ENCODE measurements around the gene PRR30. TPM values are rescaled to one million over a fixed set of nuclear protein-coding genes. Genes with fewer than 3 reads are reported as not detected.

PRR30 gene
- polyA plus RNA-seq, 1 of the 3 experiments (the other 2 are of a cell fraction) = not detected

DNA sequence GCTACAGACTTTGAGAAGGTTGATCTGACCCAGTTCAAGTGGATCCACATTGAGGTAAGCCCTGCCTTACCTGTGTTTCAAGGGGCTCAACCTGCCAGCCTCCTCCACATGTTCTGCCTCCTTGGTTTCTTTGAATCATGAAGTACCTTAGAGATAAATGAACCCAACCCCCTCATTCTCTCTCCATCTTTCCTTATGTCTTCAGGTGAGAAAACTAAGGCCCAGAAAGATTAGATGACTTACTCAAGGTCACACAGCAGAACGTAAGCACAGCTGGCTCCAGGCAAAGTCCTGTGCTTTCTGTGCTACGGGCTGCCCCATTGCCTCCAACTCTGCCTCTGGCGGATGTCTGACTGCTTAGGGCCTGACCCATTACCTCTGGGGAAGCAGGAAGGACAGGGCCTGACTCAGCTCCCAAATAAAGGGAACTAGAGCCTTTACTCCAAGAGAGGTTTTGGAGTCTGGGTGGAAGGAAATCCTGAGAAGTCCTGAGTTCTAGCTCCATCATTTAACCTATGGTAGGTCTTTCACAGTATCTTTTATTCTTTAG, 42.4 kb downstream of the PRR30 start:
- Histone ChIP-seq H3K4me1 (ENCODE audit: control insufficient read depth in 1 of 2, insufficient read depth in 2 of 2, low read depth in 1 of 2, low read length in 1 of 2) (peaks cover 4 to 21% of the 10 kb centered on the region in 2 experiments; a peak in 2 of 4 replicates), H3K36me3 (replicated peaks in 1 of 2; ENCODE audit: control insufficient read depth in 1 of 2, insufficient read depth in 2 of 2, low read length in 1 of 2) (no peaks in the 10 kb centered on the region), H4K20me1 (ENCODE audit: insufficient read depth) (no peaks in the 10 kb centered on the region), H3K27me3 (ENCODE audit: insufficient read depth) (no peaks in the 10 kb centered on the region), H3K9ac (no peak overlapping the region), H3K79me2 (ENCODE audit: insufficient read depth) (no peaks in the 10 kb centered on the region), H3K4me2 (no peak overlapping the region), H3K4me3 (ENCODE audit: low read depth in 2 of 2, low read length in 1 of 2) (no peak overlapping the region), H3K9me3 (no peaks in the 10 kb centered on the region), H2AFZ (ENCODE audit: low read depth) (0 out of 2 replicates have a peak overlapping the region, but pooled peaks have one; percentile 97), H3K9me2 (no peaks in the 10 kb centered on the region), H3F3A (replicated peaks; ENCODE audit: insufficient read depth) (no peaks in the 10 kb centered on the region), H3K27ac (ENCODE audit: low read depth in 2 of 2, low read length in 1 of 2) (peak overlapping the region in 1 of 2 experiments; percentile 92; a peak in 2 of 4 replicates)
- DNase-seq = peak; percentile 39
- ChIA-PET POLR2A (interaction anchor here (0.5 to 2.6 kb wide), 8 partner anchors 10 to 263 kb away, joined by 3 to 14 read pairs (median 3); partner anchors contain the start of genes EMILIN1, KHK and UCN), CTCF (interaction anchor here (0.5 to 14.2 kb wide), 27 partner anchors 11 to 587 kb away, joined by 3 to 169 read pairs (median 7); partner anchors contain the start of genes ABHD1, CGREF1, EMILIN1 and KHK)
- 82% methylated on average over 3 of the region's 3 CpGs for WGBS (ENCODE audit: low lambda C conversion rate)
- TF ChIP-seq FOXJ3 (CRISPR knock-in tag; IDR thresholded peaks at IDR 0.05) (0 out of 2 replicates have a peak, but pooled peaks have one; percentile 3), SMC3 (IDR thresholded peaks at IDR 0.05; ENCODE audit: low read depth, low read length) (no peak)

DNA sequence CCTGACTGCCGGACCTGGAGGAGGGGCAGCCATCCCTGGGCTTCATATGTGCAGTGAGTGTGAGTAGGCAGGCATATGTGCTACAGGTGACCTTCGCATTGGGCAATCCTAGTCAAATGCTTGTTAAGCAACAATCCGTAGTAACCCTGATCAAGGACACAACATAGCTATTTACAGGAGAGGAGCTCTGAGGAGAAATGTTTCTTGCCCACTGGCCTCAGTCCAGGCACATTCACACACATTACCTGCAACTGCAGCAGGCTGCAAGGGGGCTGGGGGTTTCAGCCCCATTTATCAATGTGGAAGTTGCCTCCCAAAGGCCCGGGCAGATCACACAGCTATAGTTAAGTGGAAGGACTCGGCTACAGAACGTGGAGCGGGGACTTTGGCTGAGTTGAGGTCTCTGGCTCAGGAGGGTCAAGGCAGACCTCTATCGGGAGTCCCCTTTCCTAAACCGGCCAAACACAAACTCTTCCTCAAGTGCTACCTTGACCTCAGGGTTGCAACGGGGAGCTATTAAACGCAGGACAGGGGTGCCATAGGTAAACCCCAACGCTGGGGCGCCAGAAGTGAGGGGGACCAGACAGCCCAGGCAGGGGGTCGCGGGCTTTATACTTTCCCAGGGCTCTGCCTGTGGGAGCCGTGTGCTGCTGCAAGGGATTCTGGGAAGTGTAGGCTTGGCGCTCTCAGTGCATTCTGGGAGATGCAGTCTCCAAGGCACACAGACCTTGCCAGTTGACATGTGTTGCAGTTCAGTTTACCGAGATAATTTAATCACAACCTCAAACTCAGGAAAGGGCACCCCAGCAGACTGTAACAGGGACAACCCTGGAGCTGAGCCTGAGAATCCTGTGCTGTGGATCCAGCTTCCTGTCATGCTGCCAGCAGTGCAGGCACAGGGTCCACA, 43.2 kb downstream of the PRR30 start:
- POLR2A ChIA-PET = interaction anchor here (0.5 to 2.6 kb wide), 6 partner anchors 9 to 183 kb away, joined by 3 to 14 read pairs (median 4); partner anchors contain the start of genes EMILIN1 and KHK

More for the DNA sequence above, 43.2 kb downstream of the PRR30 start:
- H4K20me1 ChIP-seq (ENCODE audit: insufficient read depth) = no peaks in the 10 kb centered on the region
- H3K36me3 ChIP-seq (replicated peaks in 1 of 2; ENCODE audit: control insufficient read depth in 1 of 2, insufficient read depth in 2 of 2, low read length in 1 of 2) = no peaks in the 10 kb centered on the region
- no peaks in the 10 kb centered on the region for H3F3A ChIP-seq (replicated peaks; ENCODE audit: insufficient read depth)
- H3K4me1 ChIP-seq (ENCODE audit: control insufficient read depth in 1 of 2, insufficient read depth in 2 of 2, low read depth in 1 of 2, low read length in 1 of 2) = peaks cover 4 to 21% of the 10 kb centered on the region in 2 experiments; a peak in 2 of 4 replicates
- TF ChIP-seq JUND (IDR thresholded peaks at IDR 0.05) (no peak), POLR2AphosphoS5 (IDR thresholded peaks at IDR 0.05; ENCODE audit: low read depth, low read length) (peak; percentile 77), FOXJ3 (CRISPR knock-in tag; IDR thresholded peaks at IDR 0.05) (peak; percentile 75; the same call in 1 of the 2 replicates), MXI1 (IDR thresholded peaks at IDR 0.05; ENCODE audit: low read depth, low read length) (peak; percentile 94), CHD2 (IDR thresholded peaks at IDR 0.05; ENCODE audit: low read length, partially characterized antibody) (peak; percentile 82), GATA2 (CRISPR knock-in tag; IDR thresholded peaks at IDR 0.05) (no peak), RAD21 (IDR thresholded peaks at IDR 0.05; ENCODE audit: low read length) (peak; percentile 35), FOSL2 (IDR thresholded peaks at IDR 0.05; ENCODE audit: borderline replicate concordance, low read depth) (no peak), RCOR1 (IDR thresholded peaks at IDR 0.05; ENCODE audit: low read length) (peak; percentile 80), EZH2phosphoT487 (IDR thresholded peaks at IDR 0.05; ENCODE audit: borderline replicate concordance, low read depth) (no peak), TAF1 (IDR thresholded peaks at IDR 0.05; ENCODE audit: borderline replicate concordance, low read depth, low read length) (peak; percentile 29; the same call in 1 of the 2 replicates)
- TF ChIP-seq, protein P1, sequence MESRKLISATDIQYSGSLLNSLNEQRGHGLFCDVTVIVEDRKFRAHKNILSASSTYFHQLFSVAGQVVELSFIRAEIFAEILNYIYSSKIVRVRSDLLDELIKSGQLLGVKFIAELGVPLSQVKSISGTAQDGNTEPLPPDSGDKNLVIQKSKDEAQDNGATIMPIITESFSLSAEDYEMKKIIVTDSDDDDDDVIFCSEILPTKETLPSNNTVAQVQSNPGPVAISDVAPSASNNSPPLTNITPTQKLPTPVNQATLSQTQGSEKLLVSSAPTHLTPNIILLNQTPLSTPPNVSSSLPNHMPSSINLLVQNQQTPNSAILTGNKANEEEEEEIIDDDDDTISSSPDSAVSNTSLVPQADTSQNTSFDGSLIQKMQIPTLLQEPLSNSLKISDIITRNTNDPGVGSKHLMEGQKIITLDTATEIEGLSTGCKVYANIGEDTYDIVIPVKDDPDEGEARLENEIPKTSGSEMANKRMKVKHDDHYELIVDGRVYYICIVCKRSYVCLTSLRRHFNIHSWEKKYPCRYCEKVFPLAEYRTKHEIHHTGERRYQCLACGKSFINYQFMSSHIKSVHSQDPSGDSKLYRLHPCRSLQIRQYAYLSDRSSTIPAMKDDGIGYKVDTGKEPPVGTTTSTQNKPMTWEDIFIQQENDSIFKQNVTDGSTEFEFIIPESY (IDR thresholded peaks at IDR 0.05; ENCODE audit: borderline replicate concordance, low read depth) = no peak
- H3K27ac ChIP-seq (ENCODE audit: low read depth in 2 of 2, low read length in 1 of 2) = peak overlapping the region in 1 of 2 experiments; percentile 92; a peak in 2 of 4 replicates
- H3K79me2 ChIP-seq (ENCODE audit: insufficient read depth) = no peaks in the 10 kb centered on the region
- peak overlapping the region; percentile 97 for H2AFZ ChIP-seq (ENCODE audit: low read depth)
- no peaks in the 10 kb centered on the region for H3K9me2 ChIP-seq
- no peaks in the 10 kb centered on the region for H3K9me3 ChIP-seq
- peak overlapping the region in 1 of 2 experiments; percentile 43; a peak in 2 of 4 replicates for H3K4me3 ChIP-seq (ENCODE audit: low read depth in 2 of 2, low read length in 1 of 2)
- no peaks in the 10 kb centered on the region for H3K27me3 ChIP-seq (ENCODE audit: insufficient read depth)
- H3K9ac ChIP-seq = no peak overlapping the region
- CTCF ChIA-PET = interaction anchor here (0.5 to 14.2 kb wide), 25 partner anchors 10 to 588 kb away, joined by 3 to 169 read pairs (median 6); partner anchors contain the start of genes ABHD1, EMILIN1, KHK and PREB
- DNase-seq = peak; percentile 91
- peak overlapping the region; percentile 43; the same call in 1 of the 2 replicates for H3K4me2 ChIP-seq
- WGBS (ENCODE audit: low lambda C conversion rate) = 34% methylated on average over 13 of the region's 18 CpGs

All from SK-N-SH (cell line).